Measurements from ENCODE around the gene AMT. TPM values are rescaled to one million over a fixed set of nuclear protein-coding genes. Genes with fewer than 3 reads are reported as not detected.
A peak's percentile ranks its signal among the peaks of the same experiment; 100 is the strongest.

Gene AMT
- total RNA-seq, 1 experiment from 2014 or later = 1.3 TPM

- CTCF ChIA-PET = no interaction called here
- intact Hi-C loops (cut with micrococcal nuclease; ENCODE audit: unreplicated experiment) = loop anchor here (10.0 kb wide), 1 partner anchor 59 kb away; the partner anchor contains the start of gene GPX1
Measured at GRCh38 chr3:49413338-49413734, 8.9 kb downstream of the AMT start.

GRCh38 chr3:49412632-49413337, 9.5 kb downstream of the AMT start:
- TF ChIP-seq EZH2 (IDR thresholded peaks at IDR 0.05; ENCODE audit: borderline replicate concordance, low read depth, low read length, poor library complexity, severe bottlenecking) = no peak
- TF ChIP-seq, protein P1, sequence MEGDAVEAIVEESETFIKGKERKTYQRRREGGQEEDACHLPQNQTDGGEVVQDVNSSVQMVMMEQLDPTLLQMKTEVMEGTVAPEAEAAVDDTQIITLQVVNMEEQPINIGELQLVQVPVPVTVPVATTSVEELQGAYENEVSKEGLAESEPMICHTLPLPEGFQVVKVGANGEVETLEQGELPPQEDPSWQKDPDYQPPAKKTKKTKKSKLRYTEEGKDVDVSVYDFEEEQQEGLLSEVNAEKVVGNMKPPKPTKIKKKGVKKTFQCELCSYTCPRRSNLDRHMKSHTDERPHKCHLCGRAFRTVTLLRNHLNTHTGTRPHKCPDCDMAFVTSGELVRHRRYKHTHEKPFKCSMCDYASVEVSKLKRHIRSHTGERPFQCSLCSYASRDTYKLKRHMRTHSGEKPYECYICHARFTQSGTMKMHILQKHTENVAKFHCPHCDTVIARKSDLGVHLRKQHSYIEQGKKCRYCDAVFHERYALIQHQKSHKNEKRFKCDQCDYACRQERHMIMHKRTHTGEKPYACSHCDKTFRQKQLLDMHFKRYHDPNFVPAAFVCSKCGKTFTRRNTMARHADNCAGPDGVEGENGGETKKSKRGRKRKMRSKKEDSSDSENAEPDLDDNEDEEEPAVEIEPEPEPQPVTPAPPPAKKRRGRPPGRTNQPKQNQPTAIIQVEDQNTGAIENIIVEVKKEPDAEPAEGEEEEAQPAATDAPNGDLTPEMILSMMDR (conservative IDR thresholded peaks at IDR 0.05; ENCODE audit: low read depth, low read length) = no peak
- CTCF ChIA-PET = no interaction called here
- no peaks in the 10 kb centered on the region for H3K9me3 ChIP-seq (ENCODE audit: low read depth, low read length, poor library complexity, severe bottlenecking)
- intact Hi-C loops (cut with micrococcal nuclease; ENCODE audit: unreplicated experiment) = loop anchor here (10.0 kb wide), 1 partner anchor 58 kb away; the partner anchor contains the start of gene GPX1
- POLR2A ChIA-PET (ENCODE audit: low non-redundant PET) = no interaction called here
- peak overlapping the region; percentile 84 for H3K4me3 ChIP-seq (ENCODE audit: low read depth, low read length, poor library complexity, severe bottlenecking)
- H3K36me3 ChIP-seq (ENCODE audit: insufficient read depth, low read length, poor library complexity, severe bottlenecking) = no peaks in the 10 kb centered on the region
- no peaks in the 10 kb centered on the region for H3K4me1 ChIP-seq (ENCODE audit: insufficient read depth, low read length, poor library complexity, severe bottlenecking)
- peak overlapping the region; percentile 91 for H3K27ac ChIP-seq (ENCODE audit: low read depth, low read length, poor library complexity, severe bottlenecking)
- H3K27me3 ChIP-seq (replicated peaks; ENCODE audit: insufficient read depth, low read depth, low read length, poor library complexity) = no peaks in the 10 kb centered on the region
- no peak for DNase-seq (ENCODE audit: low spot score)
- BruUV-seq (replicated peaks) = no TSS peak

More at GRCh38 chr3:49413338-49413734, 8.9 kb downstream of the AMT start:
- POLR2A ChIA-PET (ENCODE audit: low non-redundant PET) = no interaction called here
- DNase-seq (ENCODE audit: low spot score) = no peak
- Histone ChIP-seq H3K9me3 (ENCODE audit: low read depth, low read length, poor library complexity, severe bottlenecking) (no peaks in the 10 kb centered on the region), H3K27me3 (replicated peaks; ENCODE audit: insufficient read depth, low read depth, low read length, poor library complexity) (no peaks in the 10 kb centered on the region), H3K4me3 (ENCODE audit: low read depth, low read length, poor library complexity, severe bottlenecking) (peak overlapping the region; percentile 84), H3K36me3 (ENCODE audit: insufficient read depth, low read length, poor library complexity, severe bottlenecking) (no peaks in the 10 kb centered on the region), H3K4me1 (ENCODE audit: insufficient read depth, low read length, poor library complexity, severe bottlenecking) (no peaks in the 10 kb centered on the region), H3K27ac (ENCODE audit: low read depth, low read length, poor library complexity, severe bottlenecking) (no peak overlapping the region)
- TF ChIP-seq EZH2 (IDR thresholded peaks at IDR 0.05; ENCODE audit: borderline replicate concordance, low read depth, low read length, poor library complexity, severe bottlenecking) = no peak
- TF ChIP-seq, protein P1 (conservative IDR thresholded peaks at IDR 0.05; ENCODE audit: low read depth, low read length) = no peak
- BruUV-seq (replicated peaks) = no TSS peak

- TSS peak; percentile 52 for BruUV-seq (replicated peaks)
- peak; percentile 98 for DNase-seq (ENCODE audit: low spot score)
- Histone ChIP-seq H3K4me1 (ENCODE audit: insufficient read depth, low read length, poor library complexity, severe bottlenecking) (no peaks in the 10 kb centered on the region), H3K9me3 (ENCODE audit: low read depth, low read length, poor library complexity, severe bottlenecking) (no peaks in the 10 kb centered on the region), H3K27ac (ENCODE audit: low read depth, low read length, poor library complexity, severe bottlenecking) (peak within 1 kb of the TSS; percentile 91), H3K4me3 (ENCODE audit: low read depth, low read length, poor library complexity, severe bottlenecking) (peak within 1 kb of the TSS; percentile 84), H3K36me3 (ENCODE audit: insufficient read depth, low read length, poor library complexity, severe bottlenecking) (no peaks in the 10 kb centered on the region), H3K27me3 (replicated peaks; ENCODE audit: insufficient read depth, low read depth, low read length, poor library complexity) (no peaks in the 10 kb centered on the region)
- no peak for TF ChIP-seq EZH2 (IDR thresholded peaks at IDR 0.05; ENCODE audit: borderline replicate concordance, low read depth, low read length, poor library complexity, severe bottlenecking)
- TF ChIP-seq, protein P1 (conservative IDR thresholded peaks at IDR 0.05; ENCODE audit: low read depth, low read length) = no peak
- CTCF ChIA-PET = no interaction called here
- POLR2A ChIA-PET (ENCODE audit: low non-redundant PET) = interaction anchor here (0.8 kb wide), 1 partner anchor 319 kb away, joined by 4 read pairs; the partner anchor contains the start of gene QRICH1
- intact Hi-C loops (cut with micrococcal nuclease; ENCODE audit: unreplicated experiment) = loop anchor here (10.0 kb wide), 1 partner anchor 57 kb away; the partner anchor contains the start of gene GPX1
Measured at GRCh38 chr3:49411968-49412631, 10.2 kb downstream of the AMT start, which contains the start of the genes RHOA and TCTA. TSS of gene RHOA (minus strand) at chr3:49411976. CDS start at chr3:49375589, 36,387 bp downstream. TSS of gene TCTA (plus strand) at chr3:49412423. CDS start at chr3:49412427, 4 bp downstream.

All from A673 (cell line).